GM12874 (cell line): ENCODE measurements around the gene SNX27.

Experiments
- CTCF ChIP-seq: IDR thresholded peaks from 2 replicates; pipeline ENCODE4 v1.5.1; 2011; ENCODE audit warnings: low read depth, mild to moderate bottlenecking, control low read depth, low read length, moderate library complexity; ENCODE audit not compliant: insufficient read depth

SNX27 gene

GRCh38 chr1:151584780-151585179 is 27.1 kb upstream of the SNX27 start:
- no peak for TF ChIP-seq CTCF

DNA sequence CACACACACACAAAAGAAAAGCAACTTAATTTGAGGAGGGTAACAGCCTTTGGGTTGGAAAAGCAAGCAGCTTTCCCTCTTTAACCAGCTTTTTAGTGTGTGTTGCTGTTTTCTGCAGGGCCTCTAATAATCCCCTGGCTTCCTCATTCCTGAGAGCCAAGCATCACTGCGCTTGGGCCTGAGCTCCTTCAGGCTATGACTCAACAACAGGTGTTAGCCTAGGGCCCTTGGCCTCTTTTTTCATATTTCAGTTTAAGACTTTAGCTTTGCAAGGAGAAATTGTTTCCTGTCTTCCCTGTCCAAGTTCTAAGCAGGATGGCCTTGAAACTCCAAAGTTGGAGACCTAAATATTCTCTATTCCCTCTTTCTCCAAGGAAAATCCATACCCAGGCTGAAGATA is 26.2 kb upstream of the SNX27 start:
- TF ChIP-seq CTCF: no peak

DNA sequence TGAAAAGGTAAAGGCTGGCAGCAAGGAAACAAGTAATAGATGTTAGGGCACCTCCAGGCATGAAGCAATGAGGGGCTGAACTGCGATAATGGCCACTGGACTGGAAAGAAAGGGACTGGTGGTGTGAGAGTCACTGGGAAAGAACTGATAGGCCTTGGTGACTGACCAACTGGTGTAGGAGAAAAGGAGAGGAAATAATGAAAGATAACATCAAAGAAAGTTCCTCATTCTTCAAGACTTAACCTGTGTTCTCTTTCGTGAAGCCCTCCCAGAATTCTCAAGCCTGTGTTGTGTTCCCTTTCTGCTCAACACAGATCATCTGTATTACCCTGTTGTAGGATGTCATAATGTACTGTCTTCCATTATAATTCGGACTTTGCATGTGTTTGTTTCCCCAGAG is 20.9 kb upstream of the SNX27 start:
- TF ChIP-seq CTCF: no peak

DNA sequence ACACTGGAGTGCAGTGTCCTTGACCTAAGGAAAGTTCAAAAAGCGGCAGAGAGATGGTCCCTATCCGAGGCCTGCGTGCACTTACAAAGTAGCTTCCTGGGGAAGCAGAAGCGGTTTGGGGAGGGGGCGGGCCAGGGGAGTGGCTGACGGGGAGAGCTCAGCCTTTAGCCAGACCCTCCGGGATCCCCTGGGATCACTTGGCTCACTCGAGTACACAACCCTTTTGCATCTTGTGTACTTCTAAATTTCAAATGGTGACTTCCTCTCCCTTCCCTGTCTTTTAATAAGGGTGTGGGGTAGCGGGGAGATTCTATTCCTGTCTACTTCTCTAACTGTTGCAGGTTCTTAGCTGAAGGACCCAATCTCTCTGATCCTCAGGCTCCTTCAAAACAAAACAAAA is 18.1 kb upstream of the SNX27 start:
- no peak for TF ChIP-seq CTCF

DNA sequence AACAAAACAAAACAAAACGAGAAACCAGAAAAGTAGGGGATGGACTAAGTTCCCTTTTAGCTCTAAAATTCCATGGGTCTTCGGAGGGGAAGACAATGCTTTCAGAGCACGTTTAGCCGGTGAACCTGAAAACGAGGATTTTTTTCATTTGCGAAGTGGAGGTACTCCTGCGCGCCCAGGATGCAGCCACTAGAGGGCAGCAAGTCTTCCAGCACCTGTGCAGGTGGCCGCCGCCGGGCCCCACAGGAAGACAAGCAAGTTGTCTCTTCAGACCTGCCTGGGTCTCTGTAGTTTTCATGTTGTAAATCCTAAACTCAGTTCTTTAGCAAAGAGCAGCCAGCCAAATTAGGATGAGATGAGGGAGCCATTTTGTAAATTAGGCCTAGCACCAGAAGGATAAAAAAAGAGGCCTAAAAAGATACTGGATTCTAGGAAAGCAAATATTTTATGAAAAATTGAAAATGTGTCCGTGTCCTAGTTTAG is 17.7 kb upstream of the SNX27 start:
- TF ChIP-seq CTCF: peak; percentile 94

- TF ChIP-seq CTCF: no peak
These were observed 15.5 kb upstream of the SNX27 start for GRCh38 chr1:151596166-151596953.

DNA sequence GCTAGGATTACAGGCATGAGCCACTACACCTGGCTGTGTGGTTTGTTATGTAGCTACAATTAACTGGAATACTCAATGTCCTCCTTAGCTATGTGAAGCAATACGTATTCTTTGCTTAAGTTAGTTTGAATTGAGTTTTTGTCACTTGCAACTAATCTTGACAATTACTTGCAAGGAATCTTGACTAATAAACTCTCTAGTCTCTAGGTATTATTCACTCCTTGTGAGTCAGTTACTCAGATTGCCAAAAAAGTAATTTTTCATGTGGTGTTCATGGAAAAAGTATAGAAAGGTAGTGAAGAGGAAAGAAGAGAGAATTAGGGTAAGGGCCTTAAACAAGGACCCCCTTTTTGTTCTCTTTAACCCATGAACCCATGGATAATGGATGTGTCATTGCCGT is 7.6 kb upstream of the SNX27 start:
- TF ChIP-seq CTCF: no peak
